ACHN (cell line): ENCODE data around the gene FCRL2.

Experiments used
- DNase-seq: peaks from one replicate; pipeline ENCODE4 v3.0.0-alpha.2; 2015
- in situ Hi-C: cut with HindIII; loops from 2 replicates; pipeline ENCODE4 v1.10.0; 2017; ENCODE audit warnings: low sequenced_read_pairs, low pct_ligation_motif_present, low pct_unique_long_range_greater_than_20kb

Gene FCRL2

GRCh38 chr1:157776971-157777391 lies at the start of gene FCRL2:
FCRL2 (minus strand) TSS chr1:157777132; CDS start chr1:157777073, 59 bp downstream.
- no peak for DNase-seq
- in situ Hi-C loops = no loop called here

DNA sequence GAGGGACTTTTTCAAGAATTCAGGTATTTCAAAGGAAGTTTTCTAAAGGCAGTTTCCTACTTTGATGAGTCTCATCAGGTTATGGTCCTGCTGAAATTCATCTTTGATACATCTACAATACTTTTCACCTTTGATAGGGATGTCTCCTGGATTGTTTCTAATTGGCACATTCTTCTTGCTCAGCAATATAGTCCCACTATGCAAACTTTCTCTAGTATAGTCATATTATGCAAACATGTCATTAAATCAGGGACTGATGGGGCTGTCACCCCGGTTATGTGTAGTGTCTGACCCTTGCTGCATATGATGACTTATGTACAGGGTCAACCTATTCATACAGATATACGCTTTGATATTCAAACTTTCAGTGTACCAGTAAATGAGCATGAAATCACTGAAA lies 43.4 kb upstream of the FCRL2 start:
- DNase-seq = no peak
- in situ Hi-C loops = no loop called here

DNA sequence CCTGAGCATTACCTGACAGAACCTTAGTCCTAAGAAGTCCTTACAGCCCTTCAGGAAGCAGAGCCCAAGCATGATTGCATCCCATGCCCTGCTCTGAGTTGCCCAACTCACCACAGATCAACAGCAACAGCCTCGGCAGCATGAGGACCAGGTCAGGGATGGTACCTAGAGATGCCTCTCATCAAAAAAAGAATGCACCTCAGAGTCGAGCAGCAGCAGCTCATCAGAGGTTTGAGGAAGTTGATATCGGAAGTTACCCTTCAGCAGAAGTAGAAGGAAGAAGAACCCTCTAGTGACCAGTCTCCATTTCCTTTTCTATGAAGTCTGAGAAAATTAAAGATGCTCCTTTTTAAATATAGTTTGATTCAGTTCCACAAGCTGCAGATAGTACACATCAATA lies 43.0 kb upstream of the FCRL2 start, which contains the start of gene FCRL1:
Gene FCRL1, minus strand, starts transcription at position 225 of the 400 bp plus-strand sequence. Its CDS starts 83 bp downstream, at position 142.
- in situ Hi-C loops = no loop called here
- no peak for DNase-seq

DNA sequence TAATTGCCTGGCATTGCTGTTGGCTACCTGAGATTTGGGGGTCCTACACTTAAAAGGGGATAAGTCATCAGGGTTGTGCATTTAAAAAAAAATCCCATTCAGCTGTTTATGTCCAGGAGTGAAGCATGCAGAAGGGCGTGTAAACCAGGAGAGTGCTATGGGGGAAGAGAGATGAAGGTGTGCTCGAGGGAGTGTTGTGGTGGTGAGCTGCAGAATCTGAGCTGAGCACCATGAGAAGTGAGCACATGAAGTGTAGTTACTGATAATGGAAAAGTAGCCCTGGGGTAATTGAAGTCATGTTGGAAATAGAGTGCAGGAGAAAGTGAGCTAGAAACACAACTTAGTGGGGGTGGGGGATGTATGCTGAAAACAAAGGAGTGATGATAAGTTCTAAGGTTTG lies 42.3 kb upstream of the FCRL2 start:
- DNase-seq = no peak
- in situ Hi-C loops = no loop called here

GRCh38 chr1:157813269-157813668 lies 36.3 kb upstream of the FCRL2 start:
- DNase-seq = no peak
- in situ Hi-C loops = no loop called here

DNA sequence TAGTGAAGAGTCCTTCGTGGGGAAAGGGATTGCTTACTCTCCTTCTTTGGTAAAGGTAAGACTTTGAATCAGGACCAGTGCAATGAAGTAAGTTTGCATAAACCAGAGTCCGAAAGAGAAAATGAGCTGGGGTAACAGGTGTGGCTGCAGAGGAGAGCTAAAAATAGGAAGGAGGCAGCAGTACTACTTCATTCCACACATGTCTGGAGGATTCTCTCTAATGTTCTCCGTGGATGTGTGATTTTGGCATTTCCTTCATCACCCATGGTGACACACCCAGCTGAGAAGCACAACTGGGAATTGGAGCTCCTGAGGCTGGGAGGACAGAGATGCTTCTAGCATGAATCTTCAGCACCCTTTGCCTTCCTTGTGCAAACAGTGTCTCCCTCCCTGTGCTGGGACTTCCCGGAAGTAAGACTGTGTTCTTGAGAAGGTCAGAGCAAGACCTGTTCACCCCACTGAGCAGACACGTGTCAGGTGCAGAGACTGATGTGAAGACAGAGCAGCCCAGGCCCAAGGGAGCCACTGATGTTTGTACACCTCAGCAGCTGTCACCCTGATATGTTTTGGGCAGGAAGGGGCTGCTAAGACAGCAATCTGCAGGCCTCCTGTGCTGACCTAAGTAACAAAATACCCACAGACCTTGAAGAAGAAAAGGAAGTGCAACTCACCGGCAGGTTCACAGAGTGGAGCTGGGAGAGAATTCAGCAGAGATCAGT lies 29.7 kb upstream of the FCRL2 start:
- no peak for DNase-seq
- in situ Hi-C loops = no loop called here

GRCh38 chr1:157803851-157804250 lies 26.9 kb upstream of the FCRL2 start:
- DNase-seq = no peak
- in situ Hi-C loops = no loop called here

GRCh38 chr1:157799996-157800395 lies 23.1 kb upstream of the FCRL2 start:
- in situ Hi-C loops = no loop called here
- no peak for DNase-seq

- in situ Hi-C loops = no loop called here
Measured at GRCh38 chr1:157798211-157798610, 21.3 kb upstream of the FCRL2 start.

DNA sequence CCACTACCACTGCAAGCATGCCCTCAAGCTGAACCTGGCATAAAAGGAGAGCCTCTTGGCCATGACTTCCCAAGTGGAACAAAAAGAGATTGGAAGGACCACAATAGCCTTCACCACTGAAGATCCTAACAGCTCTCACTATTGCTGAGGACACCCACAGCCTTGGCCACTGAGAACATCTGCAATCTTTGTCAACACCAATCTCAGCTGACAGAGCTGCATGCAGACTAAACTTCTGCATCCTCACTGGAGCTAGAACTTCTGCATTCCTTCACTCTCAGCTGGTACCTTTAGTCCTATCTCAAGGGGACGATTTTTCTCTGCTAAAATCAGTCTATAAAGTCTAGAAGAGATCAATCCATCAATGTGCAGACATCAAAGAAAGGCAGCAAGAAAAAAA lies 8.3 kb upstream of the FCRL2 start:
- DNase-seq = no peak

More at GRCh38 chr1:157798211-157798610, 21.3 kb upstream of the FCRL2 start:
- DNase-seq = peak; percentile 28

DNA sequence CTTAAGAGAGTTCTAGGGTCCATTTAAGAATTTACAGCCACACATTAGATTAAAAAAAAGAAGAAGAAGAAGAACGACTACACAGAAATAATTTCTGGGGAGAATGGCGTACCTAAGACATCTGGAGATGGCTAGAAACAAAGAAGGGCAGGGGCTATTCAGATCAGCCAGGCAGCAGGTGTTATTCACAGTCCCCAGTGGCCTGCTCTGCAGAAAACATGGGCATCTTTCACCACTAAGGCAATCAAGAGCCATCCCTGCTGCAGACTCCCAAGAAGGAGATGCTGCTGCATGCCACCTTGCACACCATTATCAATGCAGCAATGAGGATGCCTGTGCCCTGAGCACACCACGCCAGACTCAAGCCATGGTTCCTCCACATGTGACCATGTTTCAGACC lies 7.9 kb upstream of the FCRL2 start:
- DNase-seq = no peak
- in situ Hi-C loops = no loop called here

More for the DNA sequence above, 8.3 kb upstream of the FCRL2 start:
- in situ Hi-C loops = no loop called here

GRCh38 chr1:157782931-157783330 lies 6.0 kb upstream of the FCRL2 start:
- DNase-seq = no peak
- in situ Hi-C loops = no loop called here

GRCh38 chr1:157781048-157781447 lies 4.1 kb upstream of the FCRL2 start:
- in situ Hi-C loops = no loop called here
- DNase-seq = no peak

- in situ Hi-C loops = no loop called here
- DNase-seq = no peak
Measured at GRCh38 chr1:157775101-157775870, 1.6 kb downstream of the FCRL2 start.

GRCh38 chr1:157774412-157774811 lies 2.5 kb downstream of the FCRL2 start:
- in situ Hi-C loops = no loop called here
- DNase-seq = no peak

GRCh38 chr1:157773493-157774350 lies 3.2 kb downstream of the FCRL2 start:
- in situ Hi-C loops = no loop called here
- peak; percentile 7 for DNase-seq

DNA sequence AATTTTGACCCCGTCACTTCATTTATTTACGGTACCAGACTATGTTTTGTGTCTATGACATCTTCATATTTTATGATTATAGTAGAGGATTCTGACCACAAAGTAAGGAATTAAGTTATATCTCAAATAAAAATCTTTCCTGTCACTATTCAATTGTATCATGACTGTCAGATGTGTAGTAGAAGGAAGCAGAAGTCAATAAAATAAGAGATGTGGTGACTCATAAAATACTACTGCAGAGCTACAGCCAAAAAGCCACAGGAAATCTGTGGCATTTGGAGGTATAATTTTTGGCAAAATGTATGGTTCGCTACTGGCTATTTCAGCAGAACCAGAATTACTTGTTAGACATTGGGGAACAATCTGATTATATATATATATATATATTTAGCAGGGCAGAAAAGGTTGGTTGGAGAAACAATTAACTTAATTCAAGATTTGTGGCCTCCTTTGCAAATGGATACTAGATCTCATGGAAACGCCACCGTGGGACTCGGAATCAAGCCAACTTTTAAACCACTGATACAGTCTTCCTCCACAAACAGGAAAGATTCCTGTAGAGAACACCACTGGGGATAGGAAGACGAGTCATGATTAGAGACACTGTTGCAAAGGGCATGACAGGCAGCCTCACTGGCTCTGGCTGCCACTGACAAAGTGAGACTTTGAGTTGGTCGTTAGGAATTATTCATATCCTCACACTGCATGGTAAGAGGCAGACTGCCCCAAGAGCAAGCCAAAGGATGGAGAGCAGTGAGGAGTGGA lies 5.1 kb downstream of the FCRL2 start:
- in situ Hi-C loops = no loop called here

DNA sequence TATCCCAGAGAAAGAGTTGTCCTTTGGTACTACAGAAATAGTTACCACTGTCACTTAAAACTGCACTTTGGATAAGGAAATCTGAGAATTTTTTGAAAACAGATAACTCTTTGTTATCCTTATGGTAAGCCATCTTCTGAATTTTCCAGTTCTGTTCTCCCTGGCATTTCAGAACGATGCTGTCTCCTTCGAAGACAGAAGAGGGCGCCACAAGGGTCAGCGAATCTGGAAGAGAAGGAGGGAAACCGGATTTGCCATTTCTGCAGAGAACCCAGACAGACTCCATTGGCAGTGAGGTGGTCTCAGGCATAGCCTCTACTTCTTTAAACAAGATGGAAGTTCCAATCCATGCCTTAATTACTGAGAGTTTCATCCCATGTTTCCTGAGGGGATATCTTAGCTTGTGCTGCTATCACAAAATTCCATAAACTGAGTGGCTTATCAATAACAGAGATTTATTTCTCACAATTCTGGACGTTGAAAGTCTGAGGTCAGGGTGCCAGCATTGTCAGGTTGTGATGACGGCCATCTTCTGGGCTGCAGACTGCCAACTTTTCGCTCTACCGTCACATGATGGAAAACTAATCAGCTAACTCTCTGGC lies 6.4 kb downstream of the FCRL2 start:
- in situ Hi-C loops = no loop called here
- DNase-seq = peak; percentile 27

More for the DNA sequence above, 5.1 kb downstream of the FCRL2 start:
- no peak for DNase-seq
